HEK293T (cell line): Measurements from ENCODE around the gene CTNNA2.

Source experiments
- CTCF ChIA-PET: fragments of 350-600 bp; formaldehyde crosslinking; extraction: SDS; loops from one replicate; lab custom pipeline; 2021; ENCODE audit warnings: antibody characterized with exemption, inconsistent platforms; lab: Yijun Ruan, JAX
- POLR2A ChIA-PET: fragments of 350-600 bp; formaldehyde crosslinking; extraction: SDS; loops from one replicate; lab custom pipeline; 2020; ENCODE audit warnings: antibody characterized with exemption, inconsistent platforms; lab: Yijun Ruan, JAX
- DNase-seq: peaks from one replicate; pipeline ENCODE4 v3.0.0; 2012; ENCODE audit warnings: mixed read lengths; ENCODE audit errors: extremely low spot score
- ARNT ChIP-seq: fragments of 450-650 bp; IDR thresholded peaks from 2 replicates; pipeline ENCODE4 v1.6.1; 2017; ENCODE audit warnings: mild to moderate bottlenecking
- BHLHE40 ChIP-seq: fragments of 450-650 bp; IDR thresholded peaks from 2 replicates; pipeline ENCODE4 v1.6.1; 2016; ENCODE audit warnings: mild to moderate bottlenecking, moderate library complexity, borderline replicate concordance
- CTBP1 ChIP-seq: fragments of 450-650 bp; IDR thresholded peaks from 2 replicates; pipeline ENCODE4 v1.6.1; 2016; ENCODE audit warnings: borderline replicate concordance
- ELF4 ChIP-seq: fragments of 450-650 bp; IDR thresholded peaks from 2 replicates; pipeline ENCODE4 v1.6.1; 2017; ENCODE audit warnings: antibody characterized with exemption
- FOXA1 ChIP-seq: fragments of 450-650 bp; IDR thresholded peaks from 2 replicates; pipeline ENCODE4 v1.6.1; 2016; ENCODE audit warnings: mild to moderate bottlenecking
- FOXK2 ChIP-seq: fragments of 450-650 bp; IDR thresholded peaks from 2 replicates; pipeline ENCODE4 v1.6.1; 2016; ENCODE audit warnings: mild to moderate bottlenecking
- FOXM1 ChIP-seq: fragments of 450-650 bp; IDR thresholded peaks from 2 replicates; pipeline ENCODE4 v1.6.1; 2017; ENCODE audit warnings: mild to moderate bottlenecking, borderline replicate concordance
- HDGF ChIP-seq: fragments of 450-650 bp; IDR thresholded peaks from 2 replicates; pipeline ENCODE4 v1.6.1; 2017; ENCODE audit warnings: antibody characterized with exemption, borderline replicate concordance
- L3MBTL2 ChIP-seq: fragments of 450-650 bp; conservative IDR thresholded peaks from 2 replicates; pipeline ENCODE4 v1.6.1; 2016; ENCODE audit warnings: mild to moderate bottlenecking
- LEF1 ChIP-seq: fragments of 450-650 bp; IDR thresholded peaks from 2 replicates; pipeline ENCODE4 v1.6.1; 2017; ENCODE audit warnings: mild to moderate bottlenecking, borderline replicate concordance
- NFRKB ChIP-seq: fragments of 450-650 bp; IDR thresholded peaks from 2 replicates; pipeline ENCODE4 v1.6.1; 2016; ENCODE audit warnings: mild to moderate bottlenecking, moderate library complexity
- SP1 ChIP-seq: fragments of 450-650 bp; IDR thresholded peaks from 2 replicates; pipeline ENCODE4 v1.6.1; 2017
- SUZ12 ChIP-seq: fragments of 450-650 bp; IDR thresholded peaks from 2 replicates; pipeline ENCODE4 v1.6.1; 2016; ENCODE audit warnings: mild to moderate bottlenecking
- TARDBP ChIP-seq: fragments of 450-650 bp; IDR thresholded peaks from 2 replicates; pipeline ENCODE4 v1.6.1; 2016
- ZNF384 ChIP-seq: fragments of 450-650 bp; IDR thresholded peaks from 2 replicates; pipeline ENCODE4 v1.6.1; 2016
- TF ChIP-seq, protein P1 (sequence below): fragments of 450-650 bp; IDR thresholded peaks from 2 replicates; pipeline ENCODE4 v1.6.1; 2016

The CTNNA2 gene

DNA sequence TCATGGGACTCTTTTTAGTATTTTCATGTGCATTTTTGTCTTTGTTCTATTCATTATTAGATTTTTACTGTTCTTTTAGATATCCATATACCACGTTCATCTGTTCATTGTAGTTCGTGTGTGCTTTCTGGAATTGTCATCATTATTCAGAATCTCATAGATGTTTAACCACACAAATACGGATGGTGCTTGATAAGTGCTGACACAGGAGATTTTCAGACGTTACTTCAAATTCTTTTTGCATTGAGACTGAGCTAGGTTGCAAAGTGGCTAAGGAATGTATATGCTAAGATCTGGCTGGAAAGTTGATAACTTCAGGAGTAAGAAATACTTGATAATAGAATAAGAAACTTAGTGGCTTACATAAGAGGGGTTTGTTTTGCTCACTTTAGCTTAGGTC, 153.6 kb downstream of the CTNNA2 start:
- TF ChIP-seq FOXM1: no peak
- no peak for TF ChIP-seq SP1
- TF ChIP-seq FOXK2: no peak
- no peak for TF ChIP-seq TARDBP
- TF ChIP-seq SUZ12: no peak
- ChIA-PET POLR2A (no interaction called here), CTCF (no interaction called here)

DNA sequence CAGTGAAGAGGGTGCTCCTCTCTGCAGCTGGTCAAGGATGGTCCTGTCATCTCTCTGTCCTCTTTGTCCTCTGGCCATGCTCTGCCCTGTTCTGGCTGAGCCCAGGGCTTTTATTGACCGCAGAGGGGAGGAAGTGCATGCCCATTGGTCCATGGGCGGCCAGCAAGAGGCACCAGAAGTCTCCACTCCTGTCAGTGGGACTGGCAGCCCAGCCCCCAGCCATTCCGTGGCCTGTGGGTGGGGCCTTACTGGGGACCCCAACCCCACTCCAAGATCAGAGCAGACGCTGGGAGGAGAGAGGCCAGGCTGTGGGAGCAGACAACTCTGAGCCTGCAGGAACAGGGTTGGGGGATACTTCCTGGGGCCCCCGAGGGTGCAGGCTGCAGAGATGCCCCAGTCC, 156.9 kb downstream of the CTNNA2 start:
- TF ChIP-seq HDGF: no peak
- no peak for TF ChIP-seq ARNT
- no peak for TF ChIP-seq LEF1
- TF ChIP-seq SP1: no peak
- TF ChIP-seq TARDBP: no peak
- TF ChIP-seq FOXM1: no peak
- POLR2A ChIA-PET: no interaction called here
- no peak for DNase-seq
- CTCF ChIA-PET: interaction anchor here (0.9 kb wide), 1 partner anchor 185 kb away, joined by 3 read pairs; no protein-coding TSS in a partner anchor

More for the DNA sequence above, 153.6 kb downstream of the CTNNA2 start:
- DNase-seq: no peak

DNA sequence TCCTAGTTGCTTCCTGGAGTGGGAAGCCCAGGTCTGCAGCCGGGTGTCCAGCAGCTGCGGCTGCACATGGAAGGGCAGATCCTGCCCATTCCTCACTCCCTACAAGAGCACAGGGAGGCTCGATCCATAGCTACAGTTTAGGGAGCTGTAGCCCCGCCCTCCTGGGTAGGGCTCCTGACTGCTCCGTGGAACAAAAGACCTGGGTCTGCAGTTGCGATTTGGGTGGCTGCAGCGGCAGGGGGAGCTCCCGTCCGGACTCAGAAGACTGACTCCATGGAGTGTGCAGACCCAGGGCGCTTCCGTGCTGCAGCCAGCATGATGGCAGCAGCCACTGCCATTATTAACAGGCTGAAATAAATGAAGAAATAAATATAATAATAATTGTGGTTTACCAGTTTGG, 157.3 kb downstream of the CTNNA2 start:
- POLR2A ChIA-PET: no interaction called here
- TF ChIP-seq SP1 (no peak), BHLHE40 (no peak), HDGF (no peak), FOXA1 (no peak), ELF4 (no peak), SUZ12 (no peak), TARDBP (no peak), FOXM1 (no peak), ZNF384 (no peak), L3MBTL2 (no peak), FOXK2 (no peak), LEF1 (no peak), NFRKB (no peak), CTBP1 (no peak), ARNT (no peak)
- TF ChIP-seq, protein P1, sequence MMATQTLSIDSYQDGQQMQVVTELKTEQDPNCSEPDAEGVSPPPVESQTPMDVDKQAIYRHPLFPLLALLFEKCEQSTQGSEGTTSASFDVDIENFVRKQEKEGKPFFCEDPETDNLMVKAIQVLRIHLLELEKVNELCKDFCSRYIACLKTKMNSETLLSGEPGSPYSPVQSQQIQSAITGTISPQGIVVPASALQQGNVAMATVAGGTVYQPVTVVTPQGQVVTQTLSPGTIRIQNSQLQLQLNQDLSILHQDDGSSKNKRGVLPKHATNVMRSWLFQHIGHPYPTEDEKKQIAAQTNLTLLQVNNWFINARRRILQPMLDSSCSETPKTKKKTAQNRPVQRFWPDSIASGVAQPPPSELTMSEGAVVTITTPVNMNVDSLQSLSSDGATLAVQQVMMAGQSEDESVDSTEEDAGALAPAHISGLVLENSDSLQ: no peak
- CTCF ChIA-PET: interaction anchor here (0.9 kb wide), 1 partner anchor 185 kb away, joined by 3 read pairs; no protein-coding TSS in a partner anchor
- DNase-seq: peak; percentile 56

DNA sequence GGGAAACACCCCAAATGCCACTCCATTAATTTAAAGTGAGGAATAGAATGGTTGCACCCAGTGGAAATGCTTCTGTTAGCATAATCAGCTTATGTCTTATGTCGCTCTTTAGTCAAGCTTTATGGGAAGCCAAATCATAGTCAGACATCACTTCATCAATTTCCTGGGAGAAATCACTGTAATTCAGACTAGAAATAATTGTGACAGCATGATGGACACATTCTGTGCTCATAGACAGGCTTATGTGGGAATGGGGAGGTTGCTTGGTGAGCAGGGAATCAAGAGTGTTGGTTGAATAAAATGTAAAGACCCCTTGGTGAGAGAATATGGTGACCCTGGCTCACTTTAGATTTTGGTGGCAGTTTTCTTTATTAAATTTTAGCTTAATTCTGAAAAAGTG, 174.0 kb downstream of the CTNNA2 start:
- no peak for DNase-seq
- TF ChIP-seq NFRKB (no peak), FOXK2 (no peak), LEF1 (no peak)
- ChIA-PET POLR2A (no interaction called here), CTCF (no interaction called here)

DNA sequence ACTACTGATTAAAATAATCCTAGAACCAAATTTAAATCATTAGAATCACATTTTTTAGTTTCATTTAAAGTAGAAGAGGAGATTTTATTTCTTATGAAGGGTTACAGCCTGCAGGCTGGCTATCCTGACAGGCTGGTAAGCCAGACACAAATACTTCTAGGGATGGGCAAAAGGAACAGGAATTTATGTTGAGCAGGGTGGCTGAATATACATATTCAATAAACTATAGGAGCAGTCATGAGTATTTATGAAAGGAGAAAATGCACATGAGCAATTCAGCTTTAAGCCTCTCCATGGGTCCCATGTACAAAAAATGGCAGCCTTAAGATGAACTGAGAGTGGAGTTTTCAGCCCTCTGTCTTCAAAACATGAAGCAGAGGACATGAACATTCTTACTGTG, 182.4 kb downstream of the CTNNA2 start:
- POLR2A ChIA-PET: no interaction called here
- no peak for TF ChIP-seq FOXA1
- no peak for TF ChIP-seq CTBP1
- TF ChIP-seq ELF4: no peak
- TF ChIP-seq ARNT: no peak
- TF ChIP-seq BHLHE40: no peak
- TF ChIP-seq LEF1: no peak
- CTCF ChIA-PET: no interaction called here
- no peak for DNase-seq

DNA sequence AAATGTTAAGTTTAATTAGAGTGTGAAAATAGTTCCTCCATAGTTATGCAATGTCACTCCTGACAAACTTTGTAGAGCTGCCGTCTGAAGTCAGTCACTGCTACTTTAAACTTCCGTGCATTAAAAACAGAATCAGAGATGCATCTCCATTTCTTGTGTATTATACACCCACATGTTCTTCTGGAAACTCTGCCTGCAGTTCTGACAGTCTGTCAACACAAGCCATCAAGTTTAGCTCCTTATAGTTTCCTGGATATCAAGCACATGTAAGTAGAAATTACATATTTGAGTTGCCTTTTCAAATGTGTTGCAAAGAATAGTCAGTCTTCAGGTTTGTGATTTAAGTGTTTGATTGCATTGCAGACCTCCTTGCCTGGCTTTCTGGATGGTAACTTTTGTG, 184.3 kb downstream of the CTNNA2 start:
- TF ChIP-seq ZNF384 (no peak), LEF1 (no peak), BHLHE40 (no peak), L3MBTL2 (no peak), FOXM1 (no peak), HDGF (no peak), FOXK2 (no peak), SUZ12 (no peak), FOXA1 (no peak), ARNT (no peak), ELF4 (no peak), TARDBP (no peak), NFRKB (no peak), SP1 (no peak), CTBP1 (no peak)
- TF ChIP-seq, protein P1: no peak
- CTCF ChIA-PET: no interaction called here
- DNase-seq: no peak
- POLR2A ChIA-PET: no interaction called here

DNA sequence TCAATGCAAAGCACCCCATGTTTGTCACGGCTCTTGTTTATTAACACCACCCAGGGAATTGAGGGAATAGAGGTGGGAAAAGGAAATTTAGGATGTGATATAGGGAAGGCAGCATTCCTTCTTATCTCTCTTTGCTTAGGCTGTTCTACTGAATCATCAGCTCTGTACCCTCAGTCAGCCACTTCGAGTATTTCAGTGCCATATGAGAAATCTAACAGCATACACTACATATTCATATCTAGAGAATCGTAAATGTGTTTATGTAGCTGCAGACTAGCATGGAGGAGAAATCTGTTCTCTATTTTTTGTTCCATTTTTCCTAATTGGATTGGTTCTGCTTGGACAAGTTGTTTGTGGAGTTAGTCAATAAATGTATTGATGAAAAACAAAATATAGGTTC, 187.8 kb downstream of the CTNNA2 start:
- ChIA-PET CTCF (no interaction called here), POLR2A (no interaction called here)
- DNase-seq: no peak
- no peak for TF ChIP-seq SP1
- no peak for TF ChIP-seq L3MBTL2
- no peak for TF ChIP-seq FOXK2
- TF ChIP-seq ZNF384: no peak
- TF ChIP-seq NFRKB: no peak
- TF ChIP-seq CTBP1: no peak

DNA sequence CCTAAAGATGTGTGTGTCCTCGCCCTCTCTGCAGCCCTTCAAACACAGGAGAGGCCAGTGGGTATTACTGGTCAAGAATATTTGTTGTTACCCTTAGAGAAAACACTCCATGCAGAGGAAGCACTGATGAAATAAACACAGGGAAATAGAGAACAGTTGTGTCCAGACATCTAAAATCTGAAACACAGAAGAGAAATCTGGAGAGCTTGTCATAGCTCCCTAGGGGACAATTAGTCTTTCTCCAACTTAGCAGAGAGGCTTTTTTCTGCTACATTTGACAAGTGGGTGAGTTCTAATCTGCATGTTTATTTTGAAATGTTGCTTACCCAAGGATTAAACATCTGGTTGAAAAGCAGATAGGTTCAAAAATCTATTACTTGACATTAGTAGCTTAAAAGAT, 190.1 kb downstream of the CTNNA2 start:
- DNase-seq: no peak
- CTCF ChIA-PET: no interaction called here
- POLR2A ChIA-PET: no interaction called here
- TF ChIP-seq FOXK2 (no peak), FOXA1 (no peak), FOXM1 (no peak), TARDBP (no peak), CTBP1 (no peak), ARNT (no peak), HDGF (no peak), NFRKB (no peak), ELF4 (no peak), BHLHE40 (no peak), SUZ12 (no peak), LEF1 (no peak), L3MBTL2 (no peak), ZNF384 (no peak), SP1 (no peak)
- TF ChIP-seq, protein P1: no peak
